Medulla oblongata (tissue), 1 donor: ENCODE measurements around the gene FOXO3B.
"Not testable (repeated sequence)": the region's sequence is repeated elsewhere in the genome, so short reads cannot be mapped to it uniquely, and the experiment has no call there.

Source experiments
- DNase-seq: peaks from one replicate; pipeline ENCODE4 v3.0.0-alpha.2; 2015; ENCODE audit errors: extremely low spot score

Gene FOXO3B

GRCh38 chr17:18681767-18682571 lies at the start of gene FOXO3B:
Gene FOXO3B (minus strand): TSS chr17:18682314. CDS start chr17:18681651, 663 bp downstream.
- DNase-seq, result peak; percentile 91

DNA sequence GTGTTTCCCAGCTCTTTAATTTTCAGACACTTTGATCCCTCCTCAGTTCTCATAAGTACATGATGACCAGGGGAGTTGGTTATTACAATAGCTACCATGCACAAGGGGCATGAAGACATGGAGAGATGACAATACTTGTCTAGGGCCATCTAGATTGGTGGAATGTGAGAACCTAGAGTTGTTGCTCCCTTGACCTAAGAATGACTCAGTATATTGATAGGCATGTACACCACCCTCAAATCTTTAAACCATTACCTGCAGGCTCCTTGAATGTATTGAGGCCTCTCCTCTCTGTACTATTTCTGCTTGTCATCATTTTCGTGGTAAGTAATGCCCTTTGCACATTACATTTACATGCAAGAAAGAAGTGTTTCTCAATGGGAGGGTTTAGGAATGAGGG lies 41.4 kb upstream of the FOXO3B start:
- not testable (repeated sequence) for DNase-seq

DNA sequence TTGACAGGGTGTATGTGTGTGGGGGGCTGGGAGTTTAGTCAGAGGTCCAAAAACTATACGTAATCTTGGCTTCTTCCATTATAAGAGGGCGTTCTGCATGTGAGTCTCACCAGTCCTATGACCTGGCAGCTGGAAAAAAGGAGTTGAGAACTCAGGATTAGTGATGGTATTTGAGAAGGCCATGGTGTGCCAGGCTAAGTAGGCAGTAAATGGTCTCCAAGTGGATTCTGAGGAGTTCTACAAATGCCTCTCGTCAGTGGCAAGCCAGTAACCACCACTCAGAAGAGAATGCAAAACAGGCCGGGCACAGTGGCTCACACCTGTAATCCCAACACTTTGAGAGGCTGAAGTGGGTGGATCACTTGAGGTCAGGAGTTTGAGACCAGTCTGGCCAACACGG lies 40.5 kb upstream of the FOXO3B start:
- not testable (repeated sequence) for DNase-seq

GRCh38 chr17:18721775-18722547 lies 39.8 kb upstream of the FOXO3B start:
- not testable (repeated sequence) for DNase-seq

DNA sequence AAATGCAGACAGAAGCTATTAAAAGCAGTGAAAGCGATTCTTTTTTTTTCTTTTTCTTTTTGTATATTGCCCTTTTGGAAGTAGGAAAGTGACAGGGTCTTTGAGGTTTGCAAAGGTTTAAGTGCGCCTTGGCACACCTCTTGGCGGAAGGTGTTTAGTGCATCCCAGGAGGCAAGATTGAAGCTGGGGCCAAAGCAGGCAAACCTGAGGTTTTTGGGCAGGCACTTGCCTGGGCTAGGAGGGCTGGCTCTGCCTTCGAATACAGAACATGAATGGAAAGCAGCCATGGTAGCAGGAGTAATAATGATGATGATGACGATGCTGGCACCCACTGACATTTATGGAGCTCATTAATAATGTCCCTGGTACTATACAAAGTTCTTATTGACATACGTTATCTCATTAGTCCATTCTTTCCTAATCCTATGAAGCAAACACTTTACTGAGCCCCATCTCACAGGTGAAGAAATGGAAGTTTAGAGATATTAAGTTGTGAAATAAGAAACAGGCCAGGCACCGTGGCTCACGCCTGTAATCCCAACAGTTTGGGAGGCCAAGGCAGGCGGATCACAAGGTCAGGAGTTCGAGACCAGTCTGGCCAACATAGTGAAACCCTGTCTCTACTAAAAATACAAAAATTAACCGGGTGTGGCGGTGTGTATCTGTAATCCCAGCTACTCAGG lies 37.5 kb upstream of the FOXO3B start:
- DNase-seq, result not testable (repeated sequence)

DNA sequence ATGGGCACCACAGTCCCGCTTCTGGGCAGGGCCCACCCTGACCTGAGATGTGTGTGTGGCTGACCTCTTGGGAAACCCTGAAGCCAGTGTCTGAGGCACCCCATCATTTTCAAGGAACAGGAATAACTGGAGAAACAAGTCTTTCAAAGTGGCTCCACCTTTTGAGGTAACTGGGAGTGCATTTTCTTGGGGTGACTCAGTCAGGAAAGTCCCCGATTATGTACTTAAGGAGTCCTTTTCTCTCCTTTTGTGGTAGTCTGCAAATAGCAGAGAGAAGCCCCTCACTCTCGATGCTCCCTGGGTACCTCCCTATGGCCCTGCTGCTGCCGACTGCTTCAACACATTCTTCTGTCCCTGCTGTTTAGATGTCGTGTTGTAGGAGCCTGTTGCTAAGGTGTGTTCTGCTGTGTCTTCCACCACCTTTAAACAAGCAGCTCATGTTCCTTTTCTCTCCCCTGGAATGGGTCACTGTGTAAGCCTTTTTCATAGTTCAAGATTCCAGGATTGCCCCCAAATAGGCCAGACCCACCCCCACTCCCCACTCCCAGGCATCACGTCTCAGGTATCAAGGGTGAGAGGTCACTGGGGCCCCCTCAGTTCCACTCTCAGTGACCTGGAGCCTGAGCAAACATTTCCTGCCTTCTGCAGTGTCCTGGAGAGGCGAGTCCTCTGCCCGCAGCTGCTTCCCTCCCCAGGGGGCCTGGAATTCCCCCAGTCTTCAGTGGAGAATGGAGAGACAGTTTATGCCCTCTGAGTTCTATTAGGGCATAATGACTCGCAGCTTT lies 36.7 kb upstream of the FOXO3B start:
- not testable (repeated sequence) for DNase-seq

DNA sequence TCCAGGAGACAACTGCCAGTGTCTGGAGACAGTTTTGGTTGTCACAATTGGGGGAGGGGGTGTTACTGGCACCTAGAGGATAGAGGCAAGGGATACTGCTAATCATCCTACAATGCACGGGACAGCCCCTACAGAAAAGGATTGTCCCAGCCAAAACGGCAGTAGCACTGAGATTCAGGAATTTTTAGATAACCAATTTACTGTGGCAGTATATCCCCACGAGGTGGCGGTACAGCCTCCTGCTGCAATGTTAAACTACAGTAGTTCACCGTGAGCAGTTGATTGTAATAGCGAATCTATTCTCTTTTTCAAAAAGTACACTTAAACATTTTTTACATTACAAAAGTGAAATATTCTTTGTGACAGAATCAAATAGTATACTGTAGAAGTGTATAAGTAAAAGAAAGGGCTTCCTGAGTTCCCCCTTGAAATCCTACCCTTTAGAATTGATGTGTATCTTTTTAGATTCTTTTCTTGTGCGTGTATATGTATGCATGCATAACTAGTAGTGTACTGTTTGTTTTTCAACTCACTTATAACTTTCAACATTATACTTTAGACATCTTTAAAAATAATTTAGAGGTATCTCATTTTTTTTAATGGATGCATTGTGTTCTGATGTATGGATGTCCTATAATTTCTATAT lies 30.4 kb upstream of the FOXO3B start:
- peak; percentile 74 for DNase-seq

DNA sequence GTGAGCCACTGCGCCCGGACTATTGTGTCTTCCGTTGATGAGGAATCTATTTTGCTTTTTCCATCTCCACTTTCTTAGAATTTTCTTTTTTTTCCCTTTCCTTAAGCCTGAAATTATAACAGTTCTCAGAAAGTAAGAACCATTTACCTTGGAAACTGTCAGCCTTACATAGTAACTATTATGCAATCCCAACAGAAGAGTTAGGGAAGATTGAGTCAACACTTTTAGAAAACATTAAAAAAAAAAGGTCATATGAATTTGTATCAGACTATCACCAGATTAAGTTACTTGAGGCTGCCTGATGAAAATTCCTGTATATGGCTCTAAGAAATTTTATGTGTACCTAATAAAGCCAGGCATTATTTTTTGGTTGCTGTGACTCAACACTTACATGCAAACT lies 26.1 kb upstream of the FOXO3B start:
- DNase-seq, result not testable (repeated sequence)

GRCh38 chr17:18705955-18706354 lies 23.8 kb upstream of the FOXO3B start:
- not testable (repeated sequence) for DNase-seq

GRCh38 chr17:18698473-18699103 lies 16.5 kb upstream of the FOXO3B start:
- DNase-seq, result peak; percentile 51

DNA sequence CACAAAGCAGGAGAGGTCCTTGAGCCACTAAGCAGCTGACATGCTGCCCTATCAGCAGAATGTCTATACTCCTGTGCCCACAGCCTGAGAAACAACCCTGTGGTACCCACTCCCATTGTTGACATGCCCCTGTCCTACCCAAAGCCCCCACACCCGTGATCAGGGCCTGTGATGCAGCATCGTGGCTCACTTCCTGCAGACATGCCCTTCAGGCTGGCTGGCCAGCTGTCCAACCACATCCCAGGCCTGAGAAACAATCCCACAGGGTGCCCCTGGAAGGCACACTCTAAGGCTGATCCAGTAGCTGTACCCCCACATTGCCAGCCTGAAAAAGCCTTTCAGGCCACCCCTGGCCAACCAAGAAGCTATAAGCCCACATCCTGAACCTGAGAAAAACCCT lies 13.0 kb upstream of the FOXO3B start:
- not testable (repeated sequence) for DNase-seq

DNA sequence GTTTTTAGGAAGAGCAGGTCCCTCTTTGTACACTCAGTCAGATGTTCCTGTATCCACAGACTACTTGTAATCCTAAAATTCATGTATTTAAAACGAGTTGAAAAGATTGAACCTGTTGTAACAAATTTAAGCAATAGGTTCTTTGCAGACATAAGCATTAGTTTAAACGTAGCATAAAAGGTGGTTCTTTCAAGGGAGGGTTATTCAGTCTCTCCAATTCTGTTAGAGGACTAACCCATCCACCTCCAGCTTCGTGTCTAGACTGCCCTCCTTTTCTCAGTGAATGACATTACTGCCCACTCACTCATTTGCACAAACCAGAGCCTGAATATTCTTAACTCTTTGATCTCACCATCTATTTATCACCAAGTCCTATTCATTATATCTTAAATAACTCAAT lies 554 bp upstream of the FOXO3B start:
- not testable (repeated sequence) for DNase-seq

- DNase-seq, result not testable (repeated sequence)
Observed at GRCh38 chr17:18677381-18677780, 4.7 kb downstream of the FOXO3B start.

- not testable (repeated sequence) for DNase-seq
Observed at GRCh38 chr17:18676928-18677327, 5.2 kb downstream of the FOXO3B start.

- not testable (repeated sequence) for DNase-seq
Observed at GRCh38 chr17:18672395-18673227, 9.5 kb downstream of the FOXO3B start.

- DNase-seq, result not testable (repeated sequence)
Observed at GRCh38 chr17:18668625-18669024, 13.5 kb downstream of the FOXO3B start.

GRCh38 chr17:18667535-18667934 lies 14.6 kb downstream of the FOXO3B start:
- DNase-seq, result not testable (repeated sequence)

- not testable (repeated sequence) for DNase-seq
Observed at GRCh38 chr17:18666326-18666725, 15.8 kb downstream of the FOXO3B start.

DNA sequence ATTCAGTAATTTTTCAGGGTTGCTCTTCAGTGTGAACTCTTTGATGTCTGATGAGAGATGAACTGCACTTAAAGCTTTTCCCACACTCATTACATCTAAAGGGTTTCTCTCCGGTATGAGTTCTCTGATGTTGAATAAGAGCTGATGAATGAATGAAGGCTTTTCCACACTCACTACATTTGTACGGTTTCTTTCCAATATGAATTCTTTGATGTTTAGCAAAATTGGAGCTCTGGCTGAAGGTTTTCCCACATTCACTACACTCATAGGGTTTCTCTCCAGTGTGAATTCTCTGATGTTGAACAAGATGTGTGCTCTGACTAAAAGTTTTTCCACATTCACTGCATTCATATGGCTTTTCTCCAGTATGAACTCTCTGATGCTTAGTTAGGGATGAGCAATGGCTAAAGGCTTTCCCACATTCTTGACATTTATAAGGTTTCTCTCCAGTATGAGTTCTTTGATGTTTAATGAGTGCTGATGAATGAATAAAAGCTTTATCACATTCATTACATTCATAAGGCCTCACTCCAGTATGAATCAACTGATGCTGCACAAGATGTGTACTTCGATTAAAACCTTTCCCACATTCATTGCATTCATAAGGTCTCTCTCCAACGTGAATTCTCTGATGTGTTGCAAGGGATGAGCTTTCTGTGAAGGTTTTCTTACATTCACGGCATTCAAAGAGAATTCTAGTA lies 20.0 kb downstream of the FOXO3B start:
- not testable (repeated sequence) for DNase-seq
